Mesenchymal stem cell (in vitro differentiated cells and primary cell): ENCODE results near the gene PRRG2.
A peak's percentile ranks its signal among the peaks of the same experiment; 100 is the strongest.

Source experiments
- DNase-seq: peaks from one replicate; pipeline ENCODE4 v3.0.0-alpha.2; 2013
- H2AFZ ChIP-seq: one replicate; pipeline ENCODE4 v1.6.1; 2013; ENCODE audit warnings: low read depth, mild to moderate bottlenecking, control low read depth, inconsistent platforms, low read length, moderate library complexity
- H2AK5ac ChIP-seq: 2 replicates; pipeline ENCODE4 v1.6.1; 2013; ENCODE audit warnings: low read length, moderate library complexity, mild to moderate bottlenecking, inconsistent platforms; ENCODE audit not compliant: severe bottlenecking
- H2BK120ac ChIP-seq: one replicate; pipeline ENCODE4 v1.6.1; 2013; ENCODE audit warnings: low read depth, mild to moderate bottlenecking, inconsistent platforms, low read length, moderate library complexity
- H2BK12ac ChIP-seq, 2 experiments: one replicate each; pipeline ENCODE4 v1.6.1; 2013; ENCODE audit warnings: inconsistent platforms in 2 of 2, low read length in 2 of 2, mild to moderate bottlenecking in 2 of 2, moderate library complexity in 2 of 2, control low read depth in 1 of 2
- H2BK15ac ChIP-seq: one replicate; pipeline ENCODE4 v1.6.1; 2013; ENCODE audit warnings: mild to moderate bottlenecking, low read depth, inconsistent platforms; ENCODE audit not compliant: poor library complexity, severe bottlenecking
- H2BK5ac ChIP-seq: 2 replicates; pipeline ENCODE4 v1.6.1; 2013; ENCODE audit warnings: low read depth, mild to moderate bottlenecking, low read length, control low read depth, inconsistent platforms; ENCODE audit not compliant: poor library complexity, severe bottlenecking
- H3K14ac ChIP-seq, 2 experiments: one replicate each; pipeline ENCODE4 v1.6.1; 2013; ENCODE audit warnings: inconsistent platforms in 2 of 2, low read length in 2 of 2, control low read depth in 1 of 2, mild to moderate bottlenecking in 1 of 2, moderate library complexity in 1 of 2
- H3K18ac ChIP-seq, 2 experiments: one replicate each; pipeline ENCODE4 v1.6.1; 2013; ENCODE audit warnings: inconsistent platforms in 2 of 2, low read length in 2 of 2, control low read depth in 1 of 2, low read depth in 1 of 2, mild to moderate bottlenecking in 1 of 2
- H3K23ac ChIP-seq, 2 experiments: one replicate each; pipeline ENCODE4 v1.6.1; 2013; ENCODE audit warnings: inconsistent platforms in 2 of 2, low read length in 2 of 2, mild to moderate bottlenecking in 2 of 2, moderate library complexity in 2 of 2, control low read depth in 1 of 2
- H3K27ac ChIP-seq: 2 replicates; pipeline ENCODE4 v1.5.1; 2013; ENCODE audit warnings: mild to moderate bottlenecking, moderate library complexity, low read length, control low read depth, inconsistent platforms; ENCODE audit not compliant: poor library complexity, severe bottlenecking
- H3K27me3 ChIP-seq, 2 experiments: 2 replicates each; pipeline versions ENCODE4 v1.6.1 to v1.7.0; 2013; ENCODE audit warnings: low read length in 2 of 2, mild to moderate bottlenecking in 2 of 2, moderate library complexity in 2 of 2, control low read depth in 1 of 2, inconsistent platforms in 1 of 2; ENCODE audit not compliant: control insufficient read depth in 1 of 2, insufficient read depth in 1 of 2
- H3K36me3 ChIP-seq, 2 experiments: 2 replicates each; pipeline versions ENCODE4 v1.6.1 to v1.7.0; 2013; ENCODE audit warnings: low read length in 2 of 2, control low read depth in 1 of 2, inconsistent platforms in 1 of 2, low read depth in 1 of 2, mild to moderate bottlenecking in 1 of 2; ENCODE audit not compliant: insufficient read depth in 2 of 2, control insufficient read depth in 1 of 2
- H3K4ac ChIP-seq, 2 experiments: one replicate each; pipeline ENCODE4 v1.6.1; 2013; ENCODE audit warnings: inconsistent platforms in 2 of 2, low read length in 2 of 2, mild to moderate bottlenecking in 2 of 2, moderate library complexity in 2 of 2, control low read depth in 1 of 2, low read depth in 1 of 2
- H3K4me1 ChIP-seq: 2 replicates; pipeline ENCODE4 v1.6.1; 2013; ENCODE audit warnings: low read depth, low read length, control low read depth; ENCODE audit not compliant: control insufficient read depth, insufficient read depth
- H3K4me2 ChIP-seq: 2 replicates; pipeline ENCODE4 v1.6.1; 2013; ENCODE audit warnings: low read length, mild to moderate bottlenecking, inconsistent platforms; ENCODE audit not compliant: poor library complexity, severe bottlenecking
- H3K4me3 ChIP-seq, 2 experiments: 2 replicates each; pipeline versions ENCODE4 v1.5.1 to v1.7.0; 2013; ENCODE audit warnings: low read length in 2 of 2, mild to moderate bottlenecking in 2 of 2, control low read depth in 1 of 2, low read depth in 1 of 2; ENCODE audit not compliant: insufficient read depth in 1 of 2
- H3K79me1 ChIP-seq: replicated peaks from 2 replicates; pipeline ENCODE4 v1.6.1; 2013; ENCODE audit warnings: mild to moderate bottlenecking, control low read depth, low read length, inconsistent platforms; ENCODE audit not compliant: poor library complexity, severe bottlenecking
- H3K9ac ChIP-seq: 2 replicates; pipeline ENCODE4 v1.7.0; 2013; ENCODE audit warnings: mild to moderate bottlenecking, low read length, moderate library complexity
- H3K9me3 ChIP-seq: 2 replicates; pipeline ENCODE4 v1.7.0; 2013; ENCODE audit warnings: mild to moderate bottlenecking, low read length; ENCODE audit not compliant: control insufficient read depth
- H4K8ac ChIP-seq: one replicate; pipeline ENCODE4 v1.6.1; 2013; ENCODE audit warnings: inconsistent platforms, mild to moderate bottlenecking, low read length, moderate library complexity
- H4K91ac ChIP-seq: one replicate; pipeline ENCODE4 v1.6.1; 2013; ENCODE audit warnings: mild to moderate bottlenecking, low read length, inconsistent platforms
- WGBS: methylation state at CpG from one replicate; pipeline ENCODE4 v1.1.7; 2013; ENCODE audit warnings: mixed read lengths; 5-methylcytosine and 5-hydroxymethylcytosine counted together

Gene PRRG2

GRCh38 chr19:49626226-49626625 lies 45.1 kb downstream of the PRRG2 start:
- H2BK12ac ChIP-seq = no peak overlapping the region
- no peaks in the 10 kb centered on the region for H3K27me3 ChIP-seq
- H3K79me1 ChIP-seq = peaks cover 28% of the 10 kb centered on the region
- no peak overlapping the region for H3K4me2 ChIP-seq
- H2BK120ac ChIP-seq = no peak overlapping the region
- no peak overlapping the region for H2BK15ac ChIP-seq
- no peak overlapping the region for H4K8ac ChIP-seq
- peaks cover 38 to 50% of the 10 kb centered on the region in 2 experiments for H3K36me3 ChIP-seq
- no peak overlapping the region for H2BK5ac ChIP-seq
- DNase-seq = no peak
- no peak overlapping the region for H3K27ac ChIP-seq
- no peak overlapping the region for H3K23ac ChIP-seq
- H3K4me3 ChIP-seq = no peak overlapping the region
- peaks cover 12% of the 10 kb centered on the region for H3K4me1 ChIP-seq
- WGBS = 99% methylated on average over 10 of the region's 11 CpGs
- H3K9ac ChIP-seq = no peak overlapping the region
- H4K91ac ChIP-seq = no peak overlapping the region
- no peaks in the 10 kb centered on the region for H3K9me3 ChIP-seq
- no peak overlapping the region for H3K18ac ChIP-seq
- no peak overlapping the region for H2AFZ ChIP-seq
- no peak overlapping the region for H3K4ac ChIP-seq
- no peak overlapping the region for H3K14ac ChIP-seq
- no peak overlapping the region for H2AK5ac ChIP-seq

- Histone ChIP-seq H3K9ac (no peak overlapping the region), H3K9me3 (no peaks in the 10 kb centered on the region), H3K14ac (no peak overlapping the region), H3K23ac (no peak overlapping the region), H4K91ac (no peak overlapping the region), H2AFZ (no peak overlapping the region), H3K27me3 (no peaks in the 10 kb centered on the region), H3K18ac (no peak overlapping the region), H3K4me2 (no peak overlapping the region), H3K36me3 (peaks cover 24 to 42% of the 10 kb centered on the region in 2 experiments), H2AK5ac (no peak overlapping the region), H2BK120ac (no peak overlapping the region), H4K8ac (no peak overlapping the region), H2BK15ac (no peak overlapping the region), H3K27ac (no peak overlapping the region), H3K4ac (no peak overlapping the region), H3K4me3 (no peak overlapping the region), H3K4me1 (peaks cover 14% of the 10 kb centered on the region), H2BK12ac (no peak overlapping the region), H2BK5ac (no peak overlapping the region), H3K79me1 (peaks cover 6% of the 10 kb centered on the region)
- 97% methylated on average over 9 of the region's 9 CpGs for WGBS
- no peak for DNase-seq
Observed at GRCh38 chr19:49629659-49630058, 48.5 kb downstream of the PRRG2 start.

GRCh38 chr19:49631014-49631588 lies 50.0 kb downstream of the PRRG2 start:
- H3K9ac ChIP-seq = peak overlapping the region; percentile 13
- WGBS = 96% methylated on average over 7 of the region's 9 CpGs
- no peak overlapping the region for H3K4ac ChIP-seq
- no peak for DNase-seq
- H3K4me2 ChIP-seq = no peak overlapping the region
- H3K9me3 ChIP-seq = no peaks in the 10 kb centered on the region
- peaks cover 30 to 38% of the 10 kb centered on the region in 2 experiments for H3K36me3 ChIP-seq
- H3K79me1 ChIP-seq = no peaks in the 10 kb centered on the region
- H4K91ac ChIP-seq = no peak overlapping the region
- H3K27me3 ChIP-seq = no peaks in the 10 kb centered on the region
- H3K4me1 ChIP-seq = peaks cover 20% of the 10 kb centered on the region
- H3K23ac ChIP-seq = no peak overlapping the region
- H2BK5ac ChIP-seq = no peak overlapping the region
- no peak overlapping the region for H2BK15ac ChIP-seq
- no peak overlapping the region for H2BK12ac ChIP-seq
- H3K4me3 ChIP-seq = no peak overlapping the region
- no peak overlapping the region for H2AK5ac ChIP-seq
- no peak overlapping the region for H4K8ac ChIP-seq
- no peak overlapping the region for H3K18ac ChIP-seq
- no peak overlapping the region for H3K27ac ChIP-seq
- no peak overlapping the region for H2BK120ac ChIP-seq
- H2AFZ ChIP-seq = no peak overlapping the region
- H3K14ac ChIP-seq = no peak overlapping the region

GRCh38 chr19:49631610-49632192 lies 50.6 kb downstream of the PRRG2 start:
- Histone ChIP-seq H3K27me3 (no peaks in the 10 kb centered on the region), H3K36me3 (peaks cover 30 to 38% of the 10 kb centered on the region in 2 experiments), H2BK12ac (no peak overlapping the region), H2BK5ac (no peak overlapping the region), H3K4me1 (peaks cover 26% of the 10 kb centered on the region), H3K23ac (no peak overlapping the region), H3K18ac (no peak overlapping the region), H2AK5ac (no peak overlapping the region), H2AFZ (no peak overlapping the region), H3K4me2 (no peak overlapping the region), H3K79me1 (no peaks in the 10 kb centered on the region), H3K4me3 (no peak overlapping the region), H3K27ac (no peak overlapping the region), H3K9ac (no peak overlapping the region), H2BK15ac (no peak overlapping the region), H3K14ac (no peak overlapping the region), H4K91ac (no peak overlapping the region), H3K4ac (no peak overlapping the region), H2BK120ac (no peak overlapping the region), H4K8ac (no peak overlapping the region), H3K9me3 (no peaks in the 10 kb centered on the region)
- 97% methylated on average over 18 of the region's 19 CpGs for WGBS
- no peak for DNase-seq
